Bronchial epithelial cell (primary cell): Measurements from ENCODE around the gene ZNF157. TPM values are rescaled to one million over a fixed set of nuclear protein-coding genes. Genes with fewer than 3 reads are reported as not detected.
"Not testable (repeated sequence)": the region's sequence is repeated elsewhere in the genome, so short reads cannot be mapped to it uniquely, and the experiment has no call there.

Experiments used
- DNase-seq: peaks from one replicate; pipeline ENCODE4 v3.0.0-alpha.2; 2010; ENCODE audit warnings: low read depth
- FAIRE-seq: peaks from 2 replicates; lab custom pipeline; 2011; peaks lifted over from hg19 to GRCh38; lab: Jason Lieb, UNC
- H3K27me3 ChIP-seq: 2 replicates; pipeline ENCODE4 v1.5.1; 2011; ENCODE audit warnings: low read length; ENCODE audit not compliant: control insufficient read depth, insufficient read depth
- H3K36me3 ChIP-seq: 2 replicates; pipeline ENCODE4 v1.5.1; 2011; ENCODE audit warnings: low read length; ENCODE audit not compliant: control insufficient read depth, insufficient read depth
- H3K4me3 ChIP-seq: 2 replicates; pipeline ENCODE4 v1.5.1; 2011; ENCODE audit warnings: mild to moderate bottlenecking, low read depth, low read length, control low read depth
- total RNA-seq: library from RNA; depleted of rRNA; stranded (reverse); fragments of >200 nt; gene quantifications from 2 replicates; pipeline ENCODE4 v1.2.1, GENCODE V29; 2014
- TF ChIP-seq, protein P1 (sequence below): IDR thresholded peaks from 2 replicates; pipeline ENCODE4 v1.5.1; 2011; ENCODE audit warnings: mild to moderate bottlenecking, moderate library complexity, low read length, control low read depth, inconsistent platforms; ENCODE audit not compliant: insufficient read depth, severe bottlenecking

The ZNF157 gene
- total RNA-seq, 1 donor from 2014 or later: not detected

DNA sequence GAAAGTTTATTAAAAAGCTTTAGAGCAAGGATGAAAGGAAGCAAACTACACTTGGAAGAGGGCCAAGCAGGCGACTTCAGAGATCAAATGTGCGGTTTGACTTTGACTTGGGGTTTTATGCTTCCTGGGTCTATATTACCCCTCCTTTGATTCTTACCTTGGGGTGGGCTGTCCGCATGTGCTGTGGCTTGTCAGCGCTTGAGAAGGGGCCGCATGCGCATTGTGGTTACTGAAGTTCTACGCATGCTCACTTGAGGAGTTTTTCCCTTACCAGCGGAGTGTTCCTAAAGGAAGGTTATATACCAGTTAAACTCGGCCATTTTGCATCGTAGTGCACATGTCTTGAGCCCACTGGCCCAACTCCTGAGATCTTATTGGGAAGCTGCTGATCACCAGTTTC, 9.9 kb downstream of the ZNF157 start:
- Histone ChIP-seq H3K36me3 (no peaks in the 10 kb centered on the region), H3K4me3 (peak overlapping the region; percentile 31), H3K27me3 (no peaks in the 10 kb centered on the region)
- FAIRE-seq (no peak), DNase-seq (peak; percentile 66)
- TF ChIP-seq, protein P1, sequence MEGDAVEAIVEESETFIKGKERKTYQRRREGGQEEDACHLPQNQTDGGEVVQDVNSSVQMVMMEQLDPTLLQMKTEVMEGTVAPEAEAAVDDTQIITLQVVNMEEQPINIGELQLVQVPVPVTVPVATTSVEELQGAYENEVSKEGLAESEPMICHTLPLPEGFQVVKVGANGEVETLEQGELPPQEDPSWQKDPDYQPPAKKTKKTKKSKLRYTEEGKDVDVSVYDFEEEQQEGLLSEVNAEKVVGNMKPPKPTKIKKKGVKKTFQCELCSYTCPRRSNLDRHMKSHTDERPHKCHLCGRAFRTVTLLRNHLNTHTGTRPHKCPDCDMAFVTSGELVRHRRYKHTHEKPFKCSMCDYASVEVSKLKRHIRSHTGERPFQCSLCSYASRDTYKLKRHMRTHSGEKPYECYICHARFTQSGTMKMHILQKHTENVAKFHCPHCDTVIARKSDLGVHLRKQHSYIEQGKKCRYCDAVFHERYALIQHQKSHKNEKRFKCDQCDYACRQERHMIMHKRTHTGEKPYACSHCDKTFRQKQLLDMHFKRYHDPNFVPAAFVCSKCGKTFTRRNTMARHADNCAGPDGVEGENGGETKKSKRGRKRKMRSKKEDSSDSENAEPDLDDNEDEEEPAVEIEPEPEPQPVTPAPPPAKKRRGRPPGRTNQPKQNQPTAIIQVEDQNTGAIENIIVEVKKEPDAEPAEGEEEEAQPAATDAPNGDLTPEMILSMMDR: no peak

- not testable (repeated sequence) for DNase-seq, FAIRE-seq, H3K27me3 ChIP-seq, H3K36me3 ChIP-seq, H3K4me3 ChIP-seq
These were observed 10.5 kb downstream of the ZNF157 start for GRCh38 chrX:47380837-47381236.

- Histone ChIP-seq H3K27me3 (no peaks in the 10 kb centered on the region), H3K4me3 (no peak overlapping the region), H3K36me3 (no peaks in the 10 kb centered on the region)
- FAIRE-seq (no peak), DNase-seq (peak; percentile 63)
- TF ChIP-seq, protein P1: peak; percentile 60
These were observed 14.1 kb downstream of the ZNF157 start for GRCh38 chrX:47384502-47384901.

- TF ChIP-seq, protein P1: no peak
- DNase-seq (no peak), FAIRE-seq (no peak)
- H3K4me3 ChIP-seq: no peak overlapping the region
- H3K36me3 ChIP-seq: no peaks in the 10 kb centered on the region
- no peaks in the 10 kb centered on the region for H3K27me3 ChIP-seq
These were observed 20.4 kb downstream of the ZNF157 start for GRCh38 chrX:47390780-47391179.

- FAIRE-seq: peak; percentile 7
- Histone ChIP-seq H3K27me3 (no peaks in the 10 kb centered on the region), H3K36me3 (no peaks in the 10 kb centered on the region), H3K4me3 (no peak overlapping the region)
- DNase-seq: no peak
- TF ChIP-seq, protein P1: no peak
These were observed 42.8 kb downstream of the ZNF157 start for GRCh38 chrX:47413179-47413594.

DNA sequence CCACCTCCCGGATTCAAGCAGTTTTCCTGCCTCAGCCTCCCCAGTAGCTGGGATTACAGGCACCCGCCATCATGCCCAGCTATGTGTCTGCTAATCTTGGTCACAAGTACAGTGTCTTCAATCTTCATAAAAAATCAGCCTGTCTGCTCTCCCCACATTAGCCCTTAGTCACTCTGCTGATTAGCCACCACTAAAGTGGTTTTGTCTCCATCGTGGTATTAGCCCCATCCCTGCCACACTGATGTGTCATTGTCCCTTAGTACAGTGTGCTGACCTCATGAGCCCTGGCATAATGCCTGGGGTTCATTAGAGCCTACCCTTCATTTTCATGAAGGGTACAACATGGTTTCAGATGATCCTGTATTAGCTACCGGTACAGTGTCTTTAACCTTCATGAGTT, 49.9 kb downstream of the ZNF157 start:
- no peak for FAIRE-seq

More for the DNA sequence above, 49.9 kb downstream of the ZNF157 start:
- Histone ChIP-seq H3K4me3 (no peak overlapping the region), H3K36me3 (no peaks in the 10 kb centered on the region), H3K27me3 (no peaks in the 10 kb centered on the region)
- DNase-seq: no peak
- TF ChIP-seq, protein P1: no peak
